GM12872 (cell line): ENCODE measurements around the gene ROR2.

Experiments used
- CTCF ChIP-seq: IDR thresholded peaks from 3 replicates; pipeline ENCODE4 v1.5.1; 2011; ENCODE audit warnings: low read depth, mild to moderate bottlenecking, low read length, moderate library complexity; ENCODE audit not compliant: insufficient read depth

Gene ROR2

GRCh38 chr9:91746357-91746756 is 203.7 kb downstream of the ROR2 start:
- no peak for TF ChIP-seq CTCF

- TF ChIP-seq CTCF: no peak
Observed at GRCh38 chr9:91744114-91744513, 205.9 kb downstream of the ROR2 start.

- TF ChIP-seq CTCF: no peak
Observed at GRCh38 chr9:91741522-91741921, 208.5 kb downstream of the ROR2 start.

GRCh38 chr9:91740701-91741100 is 209.3 kb downstream of the ROR2 start:
- 0 out of 3 replicates have a peak, but pooled peaks have one; percentile 13 for TF ChIP-seq CTCF

GRCh38 chr9:91736898-91737601 is 213.0 kb downstream of the ROR2 start:
- TF ChIP-seq CTCF: no peak

GRCh38 chr9:91736311-91736710 is 213.7 kb downstream of the ROR2 start:
- no peak for TF ChIP-seq CTCF

- TF ChIP-seq CTCF: no peak
Observed at GRCh38 chr9:91735049-91735448, 215.0 kb downstream of the ROR2 start.
